HepG2 (cell line): ENCODE results near the gene ATPAF2. TPM values are rescaled to one million over a fixed set of nuclear protein-coding genes. Genes with fewer than 3 reads are reported as not detected.
A peak's percentile ranks its signal among the peaks of the same experiment; 100 is the strongest.

Source experiments
- CAMTA2 ChIP-seq: sonication (generic); formaldehyde crosslinking; IDR thresholded peaks from 2 replicates; pipeline ENCODE4 v1.4.0; 2020; ENCODE audit warnings: mild to moderate bottlenecking, missing genetic modification reagents, borderline replicate concordance
- CBX2 ChIP-seq, 2 experiments: fragments of 200-600 bp in 1 of 2; sonication (generic); formaldehyde crosslinking in 1 of 2; IDR thresholded peaks; 2 replicates each; pipeline versions ENCODE4 v1.7.0 to v1.8.1; 2018 to 2022; ENCODE audit warnings: low read depth in 2 of 2, low read length in 1 of 2, mild to moderate bottlenecking in 1 of 2, missing genetic modification reagents in 1 of 2
- FOXA1 ChIP-seq, 2 experiments: fragments of 450-650 bp in 1 of 2; sonication (generic) in 1 of 2; formaldehyde crosslinking in 1 of 2; IDR thresholded peaks; 2 replicates each; pipeline versions ENCODE4 v1.4.0 to v1.6.1; 2016 to 2020; ENCODE audit warnings: missing genetic modification reagents in 1 of 2
- HNF4A ChIP-seq: sonication (generic); formaldehyde crosslinking; IDR thresholded peaks from 2 replicates; pipeline ENCODE4 v1.4.0; 2020; ENCODE audit warnings: missing genetic modification reagents
- NFRKB ChIP-seq: fragments of 450-650 bp; IDR thresholded peaks from 2 replicates; pipeline ENCODE4 v1.6.1; 2017
- ONECUT2 ChIP-seq: sonication (generic); formaldehyde crosslinking; IDR thresholded peaks from 2 replicates; pipeline ENCODE4 v1.4.0; 2020; ENCODE audit warnings: missing genetic modification reagents
- POLR2AphosphoS2 ChIP-seq: IDR thresholded peaks from 2 replicates; pipeline ENCODE4 v1.6.1; 2011; ENCODE audit warnings: low read depth, low read length, improper control_type of control experiment
- PPARG ChIP-seq: conservative IDR thresholded peaks from 2 replicates; pipeline ENCODE4 v1.6.1; 2016; ENCODE audit warnings: missing biosample characterization, missing genetic modification reagents
- RXRB ChIP-seq: IDR thresholded peaks from 2 replicates; pipeline ENCODE4 v1.6.1; 2016; ENCODE audit warnings: borderline replicate concordance, missing genetic modification reagents, missing compliant biosample characterization
- SRSF1 ChIP-seq: fragments of 200-400 bp; formaldehyde crosslinking; optimal IDR thresholded peaks from 2 replicates; pipeline ENCODE3; 2017; ENCODE audit warnings: mild to moderate bottlenecking, low read depth, low read length, moderate library complexity
- TEF ChIP-seq: sonication (generic); formaldehyde crosslinking; IDR thresholded peaks from 2 replicates; pipeline ENCODE4 v1.5.0; 2020; ENCODE audit warnings: missing genetic modification reagents
- ZFP82 ChIP-seq: sonication (generic); formaldehyde crosslinking; IDR thresholded peaks from 2 replicates; pipeline ENCODE4 v1.5.1; 2020; ENCODE audit warnings: mild to moderate bottlenecking, missing genetic modification reagents, borderline replicate concordance
- ZNF138 ChIP-seq: sonication (generic); formaldehyde crosslinking; IDR thresholded peaks from 2 replicates; pipeline ENCODE4 v1.5.0; 2020; ENCODE audit warnings: mild to moderate bottlenecking, low read depth, missing genetic modification reagents
- ZNF260 ChIP-seq: sonication (generic); formaldehyde crosslinking; IDR thresholded peaks from 2 replicates; pipeline ENCODE4 v1.4.0; 2020; ENCODE audit warnings: missing genetic modification reagents, low read depth, mild to moderate bottlenecking, borderline replicate concordance
- ZNF580 ChIP-seq: IDR thresholded peaks from 2 replicates; pipeline ENCODE4 v1.6.1; 2016; ENCODE audit warnings: low read depth, borderline replicate concordance
- ZNF614 ChIP-seq: IDR thresholded peaks from 2 replicates; pipeline ENCODE4 v1.6.1; 2018; ENCODE audit warnings: missing biosample characterization, missing genetic modification reagents, inconsistent platforms, borderline replicate concordance
- ZNF691 ChIP-seq: sonication (generic); formaldehyde crosslinking; IDR thresholded peaks from 2 replicates; pipeline ENCODE4 v1.4.0; 2020; ENCODE audit warnings: missing genetic modification reagents, low read depth, mild to moderate bottlenecking, borderline replicate concordance
- ZNF781 ChIP-seq: sonication (generic); formaldehyde crosslinking; IDR thresholded peaks from 2 replicates; pipeline ENCODE4 v1.5.1; 2020; ENCODE audit warnings: borderline replicate concordance, mild to moderate bottlenecking, missing genetic modification reagents; ENCODE audit errors: not compliant biosample characterization
- ZSCAN20 ChIP-seq: sonication (generic); formaldehyde crosslinking; IDR thresholded peaks from 2 replicates; pipeline ENCODE4 v1.4.0; 2020; ENCODE audit warnings: missing genetic modification reagents, mild to moderate bottlenecking, borderline replicate concordance
- polyA plus RNA-seq, 8 experiments: library from polyadenylated mRNA; depleted of rRNA in 3 of 8; stranded (reverse) in 7 of 8; unstranded in 1 of 8; fragments of >200 nt; fragmentation: Illumina TruSeq in 4 of 8; extraction: Trizol in 4 of 8; gene quantifications; 2 replicates each; pipeline versions ENCODE4 v1.2.1 to v1.2.3, GENCODE V29; 2011 to 2016; ENCODE audit warnings: low read depth in 4 of 8, missing spikeins in 1 of 8, mixed read lengths in 1 of 8; ENCODE audit not compliant: insufficient read depth in 1 of 8
- total RNA-seq, 5 experiments: library from RNA; depleted of rRNA; stranded (reverse); fragments of >200 nt; fragmentation: Illumina TruSeq; extraction: Trizol; gene quantifications; 2 replicates each; pipeline ENCODE4 v1.2.3, GENCODE V29; 2016; ENCODE audit warnings: low read depth in 1 of 5
- TF ChIP-seq, protein P1 (sequence below): IDR thresholded peaks from 2 replicates; pipeline ENCODE4 v1.6.1; 2016; ENCODE audit warnings: mild to moderate bottlenecking
- TF ChIP-seq, protein P2 (sequence below): IDR thresholded peaks from 2 replicates; pipeline ENCODE4 v1.6.1; 2016; ENCODE audit warnings: missing compliant biosample characterization, missing genetic modification reagents, borderline replicate concordance
- TF ChIP-seq, protein P3 (sequence below): sonication (generic); formaldehyde crosslinking; IDR thresholded peaks from 2 replicates; pipeline ENCODE4 v1.4.0; 2020; ENCODE audit warnings: mild to moderate bottlenecking, missing genetic modification reagents

Gene ATPAF2
- total and polyA plus RNA-seq, 2 of the 13 experiments (the other 11 are each of a cell fraction or from before 2014, with no cell fraction given), result 15.0 to 16.5 TPM

DNA sequence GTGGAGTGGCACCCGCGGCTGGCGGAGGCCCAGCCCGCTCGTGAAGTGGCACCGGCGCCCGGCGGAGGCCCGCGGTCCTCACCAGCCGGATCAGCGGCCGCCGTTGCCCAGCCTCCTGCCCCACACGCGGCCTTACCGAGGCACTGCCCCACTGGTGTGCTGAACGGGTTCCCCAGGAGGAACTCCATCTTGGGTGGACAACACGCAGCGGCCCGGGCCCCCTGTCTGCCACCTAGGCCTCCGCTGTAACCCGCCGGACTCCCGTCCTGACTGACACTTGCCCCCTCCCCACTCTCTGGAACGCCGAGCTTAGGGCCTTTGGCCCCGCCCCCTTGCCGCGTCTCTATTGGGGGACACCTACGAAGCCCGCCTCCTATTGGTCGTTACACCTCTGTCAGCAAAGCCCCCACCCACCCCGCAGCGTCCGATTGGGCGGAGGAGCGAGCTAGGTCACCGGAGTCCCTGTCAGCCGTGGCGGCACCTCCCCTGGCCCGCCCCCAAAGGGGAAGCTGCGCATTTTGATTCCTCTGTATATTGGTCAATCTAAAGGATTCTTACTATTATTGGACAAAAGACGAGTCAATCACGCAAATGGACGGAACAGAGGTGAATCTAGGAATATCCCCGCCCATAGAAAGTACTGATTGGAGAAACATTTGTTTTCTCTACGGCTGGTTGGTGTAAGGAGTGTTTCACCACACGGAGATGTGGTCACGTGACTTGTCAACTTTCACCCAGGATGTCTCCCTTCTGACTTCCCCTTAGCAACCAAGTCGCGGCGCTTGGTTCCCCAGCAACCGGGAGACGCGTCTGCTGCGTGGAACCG is 66.6 kb downstream of the ATPAF2 start, which contains the start of the genes DRC3 and TOM1L2 (continued):
- TF ChIP-seq CBX2 (IDR thresholded peaks at IDR 0.05; ENCODE audit: low read depth, low read length), result no peak
- TF ChIP-seq CBX2 (CRISPR knock-in tag; IDR thresholded peaks at IDR 0.05; ENCODE audit: low read depth), result no peak
- TF ChIP-seq SRSF1, result peak; percentile 24
- TF ChIP-seq, protein P1, sequence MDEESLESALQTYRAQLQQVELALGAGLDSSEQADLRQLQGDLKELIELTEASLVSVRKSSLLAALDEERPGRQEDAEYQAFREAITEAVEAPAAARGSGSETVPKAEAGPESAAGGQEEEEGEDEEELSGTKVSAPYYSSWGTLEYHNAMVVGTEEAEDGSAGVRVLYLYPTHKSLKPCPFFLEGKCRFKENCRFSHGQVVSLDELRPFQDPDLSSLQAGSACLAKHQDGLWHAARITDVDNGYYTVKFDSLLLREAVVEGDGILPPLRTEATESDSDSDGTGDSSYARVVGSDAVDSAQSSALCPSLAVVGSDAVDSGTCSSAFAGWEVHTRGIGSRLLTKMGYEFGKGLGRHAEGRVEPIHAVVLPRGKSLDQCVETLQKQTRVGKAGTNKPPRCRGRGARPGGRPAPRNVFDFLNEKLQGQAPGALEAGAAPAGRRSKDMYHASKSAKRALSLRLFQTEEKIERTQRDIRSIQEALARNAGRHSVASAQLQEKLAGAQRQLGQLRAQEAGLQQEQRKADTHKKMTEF (CRISPR knock-in tag), result peak; percentile 59; the same call in 1 of the 2 replicates
- TF ChIP-seq ZFP82 (CRISPR knock-in tag), result no peak
- TF ChIP-seq ZNF691 (CRISPR knock-in tag), result no peak
- TF ChIP-seq, protein P2, sequence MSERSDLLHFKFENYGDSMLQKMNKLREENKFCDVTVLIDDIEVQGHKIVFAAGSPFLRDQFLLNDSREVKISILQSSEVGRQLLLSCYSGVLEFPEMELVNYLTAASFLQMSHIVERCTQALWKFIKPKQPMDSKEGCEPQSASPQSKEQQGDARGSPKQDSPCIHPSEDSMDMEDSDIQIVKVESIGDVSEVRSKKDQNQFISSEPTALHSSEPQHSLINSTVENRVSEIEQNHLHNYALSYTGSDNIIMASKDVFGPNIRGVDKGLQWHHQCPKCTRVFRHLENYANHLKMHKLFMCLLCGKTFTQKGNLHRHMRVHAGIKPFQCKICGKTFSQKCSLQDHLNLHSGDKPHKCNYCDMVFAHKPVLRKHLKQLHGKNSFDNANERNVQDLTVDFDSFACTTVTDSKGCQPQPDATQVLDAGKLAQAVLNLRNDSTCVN, result no peak
- no peak for TF ChIP-seq ZNF260
- no peak for TF ChIP-seq FOXA1 (IDR thresholded peaks at IDR 0.05)
- TF ChIP-seq FOXA1 (CRISPR knock-in tag; IDR thresholded peaks at IDR 0.05), result no peak
- TF ChIP-seq RXRB (CRISPR knock-in tag), result peak; percentile 81; the same call in 1 of the 2 replicates
- TF ChIP-seq ZNF580, result no peak
- TF ChIP-seq, protein P3, sequence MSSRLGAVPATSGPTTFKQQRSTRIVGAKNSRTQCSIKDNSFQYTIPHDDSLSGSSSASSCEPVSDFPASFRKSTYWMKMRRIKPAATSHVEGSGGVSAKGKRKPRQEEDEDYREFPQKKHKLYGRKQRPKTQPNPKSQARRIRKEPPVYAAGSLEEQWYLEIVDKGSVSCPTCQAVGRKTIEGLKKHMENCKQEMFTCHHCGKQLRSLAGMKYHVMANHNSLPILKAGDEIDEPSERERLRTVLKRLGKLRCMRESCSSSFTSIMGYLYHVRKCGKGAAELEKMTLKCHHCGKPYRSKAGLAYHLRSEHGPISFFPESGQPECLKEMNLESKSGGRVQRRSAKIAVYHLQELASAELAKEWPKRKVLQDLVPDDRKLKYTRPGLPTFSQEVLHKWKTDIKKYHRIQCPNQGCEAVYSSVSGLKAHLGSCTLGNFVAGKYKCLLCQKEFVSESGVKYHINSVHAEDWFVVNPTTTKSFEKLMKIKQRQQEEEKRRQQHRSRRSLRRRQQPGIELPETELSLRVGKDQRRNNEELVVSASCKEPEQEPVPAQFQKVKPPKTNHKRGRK (CRISPR knock-in tag), result no peak
- no peak for TF ChIP-seq ONECUT2
- no peak for TF ChIP-seq NFRKB
- TF ChIP-seq POLR2AphosphoS2, result no peak
- no peak for TF ChIP-seq TEF (CRISPR knock-in tag)
- no peak for TF ChIP-seq ZNF781 (CRISPR knock-in tag)
- TF ChIP-seq ZSCAN20, result peak; percentile 36; the same call in 1 of the 2 replicates
- TF ChIP-seq HNF4A (CRISPR knock-in tag), result no peak
- no peak for TF ChIP-seq ZNF138 (CRISPR knock-in tag)
- peak; percentile 98 for TF ChIP-seq PPARG (CRISPR knock-in tag)
- no peak for TF ChIP-seq CAMTA2 (CRISPR knock-in tag)
- TF ChIP-seq ZNF614, result no peak
